HepG2 (cell line): ENCODE results near the gene KPNA3. TPM values are rescaled to one million over a fixed set of nuclear protein-coding genes. Genes with fewer than 3 reads are reported as not detected.

Source experiments
- ATAC-seq: fragments of 200-7000 bp; cut with Tn5 transposase; 3 replicates; pipeline ENCODE4 v1.9.1; 2020; ENCODE audit warnings: mild to moderate bottlenecking, moderate library complexity
- BruUV-seq: library from RNA; stranded (reverse); fragments of 400-500 nt; replicated peaks from 2 replicates; lab custom pipeline; 2021; lab: Mats Ljungman, UMichigan
- CTCF ChIA-PET: fragments of 300-600 bp; formaldehyde crosslinking; extraction: SDS; loops from one replicate; lab custom pipeline; 2021; ENCODE audit warnings: low total read pairs, inconsistent platforms, low intra/inter-chr PET ratio; lab: Yijun Ruan, JAX
- POLR2A ChIA-PET: fragments of 350-600 bp; sonication (Branson Sonifier 250); formaldehyde crosslinking; loops from one replicate; lab custom pipeline; 2020; ENCODE audit warnings: antibody characterized with exemption, inconsistent platforms; lab: Yijun Ruan, JAX
- DNase-seq: peaks from one replicate; pipeline ENCODE4 v3.0.0-alpha.2; 2015; ENCODE audit warnings: low spot score
- FAIRE-seq: peaks from 3 replicates; lab custom pipeline; 2011; peaks lifted over from hg19 to GRCh38; lab: Jason Lieb, UNC
- H2AFZ ChIP-seq: one replicate; pipeline ENCODE4 v1.6.1; 2011; ENCODE audit warnings: low read length, inconsistent platforms
- H3K27ac ChIP-seq: fragments of 300-600 bp; 3 replicates; pipeline ENCODE4 v1.8.0; 2011; ENCODE audit warnings: mixed run types, mild to moderate bottlenecking, mixed read lengths, low read length, inconsistent platforms; ENCODE audit not compliant: insufficient read depth; ENCODE audit errors: extremely low read length
- H3K27me3 ChIP-seq, 2 experiments: fragments of 200-600 bp in 1 of 2; 2 replicates in 1 of 2; 3 replicates in 1 of 2; pipeline versions ENCODE4 v1.6.0 to v1.8.0; 2011; ENCODE audit warnings: low read length in 2 of 2, mild to moderate bottlenecking in 2 of 2, moderate library complexity in 2 of 2, inconsistent platforms in 1 of 2; ENCODE audit not compliant: insufficient read depth in 2 of 2, control insufficient read depth in 1 of 2
- H3K36me3 ChIP-seq, 2 experiments: fragments of 200-600 bp in 1 of 2; replicated peaks in 1 of 2; 2 replicates in 1 of 2; 3 replicates in 1 of 2; pipeline versions ENCODE4 v1.5.1 to v1.8.0; 2011; ENCODE audit warnings: low read length in 2 of 2, inconsistent platforms in 1 of 2; ENCODE audit not compliant: insufficient read depth in 2 of 2, control insufficient read depth in 1 of 2
- H3K4me1 ChIP-seq: 2 replicates; pipeline ENCODE4 v1.5.1; 2012; ENCODE audit warnings: low read length, inconsistent platforms; ENCODE audit not compliant: insufficient read depth
- H3K4me2 ChIP-seq: 2 replicates; pipeline ENCODE4 v1.6.0; 2011; ENCODE audit warnings: low read depth, low read length, inconsistent platforms
- H3K4me3 ChIP-seq, 3 experiments: fragments of 200-600 bp in 1 of 3; sonication (generic), shearing (Covaris generic) in 1 of 3; replicated peaks in 1 of 3; 2 replicates each; pipeline ENCODE4 v1.5.1; 2011 to 2016; ENCODE audit warnings: low read length in 3 of 3, inconsistent platforms in 2 of 3, low read depth in 2 of 3, mild to moderate bottlenecking in 2 of 3, control low read depth in 1 of 3, mixed read lengths in 1 of 3; ENCODE audit not compliant: insufficient read depth in 1 of 3
- H3K79me2 ChIP-seq: one replicate; pipeline ENCODE4 v1.6.1; 2011; ENCODE audit warnings: low read length, inconsistent platforms; ENCODE audit not compliant: insufficient read depth
- H3K9ac ChIP-seq: 2 replicates; pipeline ENCODE4 v1.6.0; 2011; ENCODE audit warnings: mild to moderate bottlenecking, low read depth, low read length, inconsistent platforms; ENCODE audit not compliant: insufficient read depth
- H3K9me3 ChIP-seq: 2 replicates; pipeline ENCODE4 v1.5.1; 2012; ENCODE audit warnings: mild to moderate bottlenecking, low read length
- H4K20me1 ChIP-seq: 2 replicates; pipeline ENCODE4 v1.6.0; 2011; ENCODE audit warnings: inconsistent platforms, mild to moderate bottlenecking, low read length, moderate library complexity; ENCODE audit not compliant: insufficient read depth
- ETV6 ChIP-seq: sonication (generic); formaldehyde crosslinking; conservative IDR thresholded peaks from 2 replicates; pipeline ENCODE4 v1.4.0; 2020; ENCODE audit warnings: missing genetic modification reagents
- GATAD2A ChIP-seq: IDR thresholded peaks from 2 replicates; pipeline ENCODE4 v1.6.1; 2016
- GFI1 ChIP-seq: sonication (generic); formaldehyde crosslinking; IDR thresholded peaks from 2 replicates; pipeline ENCODE4 v1.5.0; 2020; ENCODE audit warnings: missing genetic modification reagents, mild to moderate bottlenecking, borderline replicate concordance
- HCFC1 ChIP-seq: fragments of 150-350 bp; IDR thresholded peaks from 2 replicates; pipeline ENCODE4 v1.6.1; 2014; ENCODE audit warnings: low read depth, low read length
- HMG20A ChIP-seq: IDR thresholded peaks from 2 replicates; pipeline ENCODE4 v1.6.1; 2016; ENCODE audit warnings: borderline replicate concordance
- MXD4 ChIP-seq: IDR thresholded peaks from 2 replicates; pipeline ENCODE4 v1.6.1; 2016; ENCODE audit warnings: mild to moderate bottlenecking, missing biosample characterization, missing genetic modification reagents
- SIX1 ChIP-seq: sonication (generic); formaldehyde crosslinking; IDR thresholded peaks from 2 replicates; pipeline ENCODE4 v1.4.0; 2020; ENCODE audit warnings: missing genetic modification reagents, borderline replicate concordance
- SMAD3 ChIP-seq: sonication (generic); formaldehyde crosslinking; IDR thresholded peaks from 2 replicates; pipeline ENCODE4 v1.4.0; 2020; ENCODE audit warnings: missing genetic modification reagents
- ZFX ChIP-seq: sonication (generic); formaldehyde crosslinking; IDR thresholded peaks from 2 replicates; pipeline ENCODE4 v1.4.0; 2020; ENCODE audit warnings: mild to moderate bottlenecking, low read depth, missing genetic modification reagents, moderate library complexity
- ZNF232 ChIP-seq: sonication (generic); formaldehyde crosslinking; IDR thresholded peaks from 2 replicates; pipeline ENCODE4 v1.4.0; 2020; ENCODE audit warnings: missing genetic modification reagents, borderline replicate concordance
- WGBS: methylation state at CpG from one replicate; pipeline ENCODE4 v1.1.6; 2017; ENCODE audit warnings: low lambda C conversion rate; 5-methylcytosine and 5-hydroxymethylcytosine counted together
- in situ Hi-C: cut with HindIII; loops from 2 replicates; pipeline ENCODE4 v1.10.0; 2017; ENCODE audit warnings: low pct_unique_long_range_greater_than_20kb; ENCODE audit not compliant: extremely low pct_ligation_motif_present
- intact Hi-C: fragments of 100-400 bp; cut with micrococcal nuclease; formaldehyde crosslinking; loops from one replicate; pipeline ENCODE4 v1.10.0; 2022; ENCODE audit not compliant: unreplicated experiment
- polyA plus RNA-seq, 8 experiments: library from polyadenylated mRNA; depleted of rRNA in 3 of 8; stranded (reverse) in 7 of 8; unstranded in 1 of 8; fragments of >200 nt; fragmentation: Illumina TruSeq in 4 of 8; extraction: Trizol in 4 of 8; gene quantifications; 2 replicates each; pipeline versions ENCODE4 v1.2.1 to v1.2.3, GENCODE V29; 2011 to 2016; ENCODE audit warnings: low read depth in 4 of 8, missing spikeins in 1 of 8, mixed read lengths in 1 of 8; ENCODE audit not compliant: insufficient read depth in 1 of 8
- total RNA-seq, 5 experiments: library from RNA; depleted of rRNA; stranded (reverse); fragments of >200 nt; fragmentation: Illumina TruSeq; extraction: Trizol; gene quantifications; 2 replicates each; pipeline ENCODE4 v1.2.3, GENCODE V29; 2016; ENCODE audit warnings: low read depth in 1 of 5
- TF ChIP-seq, protein P1 (sequence below): sonication (generic); formaldehyde crosslinking; IDR thresholded peaks from 2 replicates; pipeline ENCODE4 v1.9.0; 2021; ENCODE audit warnings: mild to moderate bottlenecking, missing genetic modification reagents
- TF ChIP-seq, protein P2 (sequence below): sonication (generic); formaldehyde crosslinking; IDR thresholded peaks from 2 replicates; pipeline ENCODE4 v1.4.0; 2020; ENCODE audit warnings: missing genetic modification reagents
- TF ChIP-seq, protein P3 (sequence below): sonication (generic); formaldehyde crosslinking; IDR thresholded peaks from 2 replicates; pipeline ENCODE4 v1.4.0; 2020; ENCODE audit warnings: missing genetic modification reagents

Gene KPNA3
- total and polyA plus RNA-seq, 2 of the 13 experiments (the other 11 are each of a cell fraction or from before 2014, with no cell fraction given): 13.0 to 28.9 TPM

DNA sequence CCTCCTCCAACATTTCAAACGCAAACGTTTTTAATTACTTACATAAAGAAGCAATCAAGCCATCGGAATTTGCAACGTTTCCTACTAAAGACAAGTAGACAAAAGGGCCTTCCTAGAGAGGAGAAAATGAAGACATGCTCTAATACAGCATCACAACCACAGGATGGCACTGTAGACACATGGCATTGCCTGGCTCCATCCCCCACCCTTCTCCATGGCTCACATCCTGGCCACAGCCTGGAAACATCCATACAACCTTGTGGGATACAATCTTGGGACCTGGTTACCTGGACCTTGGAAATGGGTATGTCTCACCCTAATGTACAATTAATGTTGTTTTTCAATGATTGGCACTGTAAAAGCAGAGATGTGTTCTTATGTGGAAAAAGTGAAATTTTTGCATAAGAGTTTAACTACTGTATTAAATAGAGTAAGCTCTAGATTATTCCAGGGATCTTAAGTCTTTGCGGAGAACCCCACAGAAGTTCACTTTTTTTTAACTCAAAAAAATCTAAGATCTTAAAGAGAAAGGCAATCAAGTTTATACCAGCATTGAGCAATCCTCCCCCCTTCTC lies 122.7 kb downstream of the KPNA3 start:
- H3K4me3 ChIP-seq: no peak overlapping the region
- no peaks in the 10 kb centered on the region for H3K4me1 ChIP-seq
- no peak overlapping the region for H2AFZ ChIP-seq
- ATAC-seq (peak; percentile 96), FAIRE-seq (peak; percentile 43), DNase-seq (peak; percentile 60)
- H3K79me2 ChIP-seq: peaks cover 11% of the 10 kb centered on the region
- no TSS peak for BruUV-seq
- H3K9ac ChIP-seq: no peak overlapping the region
- H3K4me2 ChIP-seq: no peak overlapping the region
- intact Hi-C loops: loop anchor here (1.0 to 2.0 kb wide), 3 partner anchors 123 to 178 kb away; partner anchors contain the start of gene KPNA3
- H4K20me1 ChIP-seq: peaks cover 9% of the 10 kb centered on the region
- H3K36me3 ChIP-seq: peaks cover 9 to 36% of the 10 kb centered on the region in 2 experiments
- H3K27ac ChIP-seq: no peak overlapping the region
- WGBS: 83% methylated on average over 5 of the region's 5 CpGs
- ChIA-PET CTCF (interaction anchor here (2.1 kb wide), 1 partner anchor 178 kb away, joined by 21 read pairs; no protein-coding TSS in a partner anchor), POLR2A (interaction anchor here (1.7 to 2.3 kb wide), 2 partner anchors 21 to 123 kb away, joined by 7 to 8 read pairs; partner anchors contain the start of genes EBPL and KPNA3)
- in situ Hi-C loops: loop anchor here (10.0 to 25.0 kb wide), 4 partner anchors 175 to 1392 kb away; partner anchors contain the start of gene RNASEH2B
- no peaks in the 10 kb centered on the region for H3K9me3 ChIP-seq
- no peaks in the 10 kb centered on the region for H3K27me3 ChIP-seq
- TF ChIP-seq HCFC1 (no peak), MXD4 (CRISPR knock-in tag) (no peak), GATAD2A (0 out of 2 replicates have a peak, but pooled peaks have one; percentile 19), HMG20A (CRISPR knock-in tag) (no peak), ZFX (CRISPR knock-in tag) (0 out of 2 replicates have a peak, but pooled peaks have one; percentile 15), ZNF232 (CRISPR knock-in tag) (no peak), SIX1 (CRISPR knock-in tag) (no peak), SMAD3 (CRISPR knock-in tag) (no peak), ETV6 (CRISPR knock-in tag) (no peak), GFI1 (no peak)
- TF ChIP-seq, protein P1, sequence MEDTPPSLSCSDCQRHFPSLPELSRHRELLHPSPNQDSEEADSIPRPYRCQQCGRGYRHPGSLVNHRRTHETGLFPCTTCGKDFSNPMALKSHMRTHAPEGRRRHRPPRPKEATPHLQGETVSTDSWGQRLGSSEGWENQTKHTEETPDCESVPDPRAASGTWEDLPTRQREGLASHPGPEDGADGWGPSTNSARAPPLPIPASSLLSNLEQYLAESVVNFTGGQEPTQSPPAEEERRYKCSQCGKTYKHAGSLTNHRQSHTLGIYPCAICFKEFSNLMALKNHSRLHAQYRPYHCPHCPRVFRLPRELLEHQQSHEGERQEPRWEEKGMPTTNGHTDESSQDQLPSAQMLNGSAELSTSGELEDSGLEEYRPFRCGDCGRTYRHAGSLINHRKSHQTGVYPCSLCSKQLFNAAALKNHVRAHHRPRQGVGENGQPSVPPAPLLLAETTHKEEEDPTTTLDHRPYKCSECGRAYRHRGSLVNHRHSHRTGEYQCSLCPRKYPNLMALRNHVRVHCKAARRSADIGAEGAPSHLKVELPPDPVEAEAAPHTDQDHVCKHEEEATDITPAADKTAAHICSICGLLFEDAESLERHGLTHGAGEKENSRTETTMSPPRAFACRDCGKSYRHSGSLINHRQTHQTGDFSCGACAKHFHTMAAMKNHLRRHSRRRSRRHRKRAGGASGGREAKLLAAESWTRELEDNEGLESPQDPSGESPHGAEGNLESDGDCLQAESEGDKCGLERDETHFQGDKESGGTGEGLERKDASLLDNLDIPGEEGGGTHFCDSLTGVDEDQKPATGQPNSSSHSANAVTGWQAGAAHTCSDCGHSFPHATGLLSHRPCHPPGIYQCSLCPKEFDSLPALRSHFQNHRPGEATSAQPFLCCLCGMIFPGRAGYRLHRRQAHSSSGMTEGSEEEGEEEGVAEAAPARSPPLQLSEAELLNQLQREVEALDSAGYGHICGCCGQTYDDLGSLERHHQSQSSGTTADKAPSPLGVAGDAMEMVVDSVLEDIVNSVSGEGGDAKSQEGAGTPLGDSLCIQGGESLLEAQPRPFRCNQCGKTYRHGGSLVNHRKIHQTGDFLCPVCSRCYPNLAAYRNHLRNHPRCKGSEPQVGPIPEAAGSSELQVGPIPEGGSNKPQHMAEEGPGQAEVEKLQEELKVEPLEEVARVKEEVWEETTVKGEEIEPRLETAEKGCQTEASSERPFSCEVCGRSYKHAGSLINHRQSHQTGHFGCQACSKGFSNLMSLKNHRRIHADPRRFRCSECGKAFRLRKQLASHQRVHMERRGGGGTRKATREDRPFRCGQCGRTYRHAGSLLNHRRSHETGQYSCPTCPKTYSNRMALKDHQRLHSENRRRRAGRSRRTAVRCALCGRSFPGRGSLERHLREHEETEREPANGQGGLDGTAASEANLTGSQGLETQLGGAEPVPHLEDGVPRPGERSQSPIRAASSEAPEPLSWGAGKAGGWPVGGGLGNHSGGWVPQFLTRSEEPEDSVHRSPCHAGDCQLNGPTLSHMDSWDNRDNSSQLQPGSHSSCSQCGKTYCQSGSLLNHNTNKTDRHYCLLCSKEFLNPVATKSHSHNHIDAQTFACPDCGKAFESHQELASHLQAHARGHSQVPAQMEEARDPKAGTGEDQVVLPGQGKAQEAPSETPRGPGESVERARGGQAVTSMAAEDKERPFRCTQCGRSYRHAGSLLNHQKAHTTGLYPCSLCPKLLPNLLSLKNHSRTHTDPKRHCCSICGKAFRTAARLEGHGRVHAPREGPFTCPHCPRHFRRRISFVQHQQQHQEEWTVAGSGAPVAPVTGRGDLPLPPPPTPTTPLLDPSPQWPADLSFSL (CRISPR knock-in tag): no peak
- TF ChIP-seq, protein P2, sequence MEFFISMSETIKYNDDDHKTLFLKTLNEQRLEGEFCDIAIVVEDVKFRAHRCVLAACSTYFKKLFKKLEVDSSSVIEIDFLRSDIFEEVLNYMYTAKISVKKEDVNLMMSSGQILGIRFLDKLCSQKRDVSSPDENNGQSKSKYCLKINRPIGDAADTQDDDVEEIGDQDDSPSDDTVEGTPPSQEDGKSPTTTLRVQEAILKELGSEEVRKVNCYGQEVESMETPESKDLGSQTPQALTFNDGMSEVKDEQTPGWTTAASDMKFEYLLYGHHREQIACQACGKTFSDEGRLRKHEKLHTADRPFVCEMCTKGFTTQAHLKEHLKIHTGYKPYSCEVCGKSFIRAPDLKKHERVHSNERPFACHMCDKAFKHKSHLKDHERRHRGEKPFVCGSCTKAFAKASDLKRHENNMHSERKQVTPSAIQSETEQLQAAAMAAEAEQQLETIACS (CRISPR knock-in tag): no peak
- TF ChIP-seq, protein P3, sequence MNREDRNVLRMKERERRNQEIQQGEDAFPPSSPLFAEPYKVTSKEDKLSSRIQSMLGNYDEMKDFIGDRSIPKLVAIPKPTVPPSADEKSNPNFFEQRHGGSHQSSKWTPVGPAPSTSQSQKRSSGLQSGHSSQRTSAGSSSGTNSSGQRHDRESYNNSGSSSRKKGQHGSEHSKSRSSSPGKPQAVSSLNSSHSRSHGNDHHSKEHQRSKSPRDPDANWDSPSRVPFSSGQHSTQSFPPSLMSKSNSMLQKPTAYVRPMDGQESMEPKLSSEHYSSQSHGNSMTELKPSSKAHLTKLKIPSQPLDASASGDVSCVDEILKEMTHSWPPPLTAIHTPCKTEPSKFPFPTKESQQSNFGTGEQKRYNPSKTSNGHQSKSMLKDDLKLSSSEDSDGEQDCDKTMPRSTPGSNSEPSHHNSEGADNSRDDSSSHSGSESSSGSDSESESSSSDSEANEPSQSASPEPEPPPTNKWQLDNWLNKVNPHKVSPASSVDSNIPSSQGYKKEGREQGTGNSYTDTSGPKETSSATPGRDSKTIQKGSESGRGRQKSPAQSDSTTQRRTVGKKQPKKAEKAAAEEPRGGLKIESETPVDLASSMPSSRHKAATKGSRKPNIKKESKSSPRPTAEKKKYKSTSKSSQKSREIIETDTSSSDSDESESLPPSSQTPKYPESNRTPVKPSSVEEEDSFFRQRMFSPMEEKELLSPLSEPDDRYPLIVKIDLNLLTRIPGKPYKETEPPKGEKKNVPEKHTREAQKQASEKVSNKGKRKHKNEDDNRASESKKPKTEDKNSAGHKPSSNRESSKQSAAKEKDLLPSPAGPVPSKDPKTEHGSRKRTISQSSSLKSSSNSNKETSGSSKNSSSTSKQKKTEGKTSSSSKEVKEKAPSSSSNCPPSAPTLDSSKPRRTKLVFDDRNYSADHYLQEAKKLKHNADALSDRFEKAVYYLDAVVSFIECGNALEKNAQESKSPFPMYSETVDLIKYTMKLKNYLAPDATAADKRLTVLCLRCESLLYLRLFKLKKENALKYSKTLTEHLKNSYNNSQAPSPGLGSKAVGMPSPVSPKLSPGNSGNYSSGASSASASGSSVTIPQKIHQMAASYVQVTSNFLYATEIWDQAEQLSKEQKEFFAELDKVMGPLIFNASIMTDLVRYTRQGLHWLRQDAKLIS (CRISPR knock-in tag): no peak
